Inferior parietal cortex (tissue), 1 donor: ENCODE results near the gene CDH20.
A peak's percentile ranks its signal among the peaks of the same experiment; 100 is the strongest.

ENCODE experiments used
- DNase-seq: peaks from one replicate; pipeline ENCODE4 v3.0.0-alpha.2; 2016; ENCODE audit errors: extremely low spot score

Gene CDH20

DNA sequence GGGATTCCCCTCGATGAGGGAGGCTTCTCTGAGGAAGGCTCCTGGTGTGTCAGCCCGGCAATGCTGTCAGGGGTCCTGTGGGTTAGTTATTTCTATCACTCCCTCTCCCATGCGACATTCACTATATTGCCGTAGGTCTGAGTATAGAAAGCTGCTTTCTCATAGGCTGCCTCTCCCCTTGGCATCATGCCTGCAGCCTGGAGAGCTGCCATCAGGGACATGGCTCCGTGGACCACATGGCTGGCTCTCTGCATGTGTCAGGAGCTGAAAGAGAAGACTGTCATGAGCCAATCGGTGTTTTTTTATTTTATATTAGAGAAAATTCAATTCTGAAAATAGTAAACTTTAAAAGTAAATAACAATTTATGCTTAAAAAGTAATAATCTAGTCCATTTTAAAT is 198.0 kb downstream of the CDH20 start:
- DNase-seq, result peak; percentile 78

DNA sequence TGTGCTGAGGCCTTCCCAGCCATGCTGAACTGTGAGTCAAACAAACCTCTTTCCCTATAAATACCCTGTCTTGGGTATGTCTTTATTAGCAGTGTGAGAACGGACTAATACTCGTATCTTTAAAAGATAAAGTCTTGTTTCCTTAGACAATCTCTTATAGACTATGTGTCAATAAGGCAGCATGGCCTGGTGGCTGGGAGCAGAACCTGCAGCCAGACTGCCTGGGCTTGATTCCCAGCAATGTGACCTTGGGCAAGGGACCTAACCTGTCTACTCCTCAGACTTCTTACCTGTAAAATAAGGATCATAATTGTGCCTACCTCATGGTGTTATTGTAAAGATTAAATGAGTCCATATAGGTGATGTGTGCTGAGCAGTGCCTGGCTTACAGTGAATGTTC is 198.7 kb downstream of the CDH20 start:
- DNase-seq, result no peak

DNA sequence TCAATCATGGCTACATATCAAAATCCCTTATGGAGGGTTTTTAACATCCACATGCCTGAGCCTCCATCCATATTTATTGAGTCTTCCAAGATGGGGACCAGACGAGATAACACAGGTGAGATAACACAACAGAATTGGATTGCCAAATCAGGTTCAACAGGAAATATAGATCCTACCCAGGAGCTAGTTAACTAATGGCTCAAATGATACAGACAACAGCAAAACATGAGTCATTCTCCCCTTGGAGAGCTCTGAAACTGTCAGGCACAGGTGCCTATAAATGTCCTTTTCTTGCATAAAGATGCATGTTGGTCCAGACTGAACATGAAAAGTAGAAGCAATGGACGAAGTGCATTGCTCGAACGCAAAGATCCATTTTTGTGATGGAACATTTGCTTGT is 202.2 kb downstream of the CDH20 start:
- no peak for DNase-seq

DNA sequence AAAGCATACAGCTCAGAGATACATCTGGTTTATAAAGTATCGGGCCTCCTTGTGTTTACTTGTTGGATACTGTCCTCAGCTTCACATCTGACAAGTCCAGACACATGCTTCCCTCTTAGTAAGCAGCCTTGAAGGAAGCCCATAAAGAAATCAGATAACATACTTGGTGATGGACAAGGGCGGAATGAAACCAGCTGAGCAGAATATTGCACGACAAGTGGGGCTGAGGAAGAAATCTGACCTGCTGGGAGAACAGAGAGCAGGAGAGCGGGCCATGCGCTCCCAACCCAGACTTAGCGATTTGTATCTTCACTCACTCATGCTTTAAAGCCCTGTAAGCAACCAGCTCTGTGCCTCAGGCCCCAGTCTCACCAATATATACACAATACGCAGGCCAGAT is 208.4 kb downstream of the CDH20 start:
- DNase-seq, result no peak

DNA sequence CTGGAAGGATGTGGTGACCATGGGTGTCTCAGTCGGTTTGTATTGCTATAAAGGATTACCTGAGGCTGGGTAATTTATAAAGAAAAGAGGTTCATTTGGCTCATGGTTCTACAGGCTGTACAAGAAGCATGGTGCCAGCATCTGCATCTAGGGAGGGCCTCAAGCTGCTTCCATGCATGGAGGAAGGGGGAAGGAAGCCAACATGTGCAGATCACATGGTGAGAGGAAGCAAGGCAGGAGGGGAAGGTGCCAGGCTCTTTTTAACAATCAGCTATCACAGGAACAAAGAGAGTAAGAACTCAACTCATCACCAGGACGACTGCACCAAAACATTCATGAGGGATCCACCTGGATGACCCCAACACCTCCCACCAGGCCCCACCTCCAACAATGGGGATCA is 209.4 kb downstream of the CDH20 start:
- no peak for DNase-seq

DNA sequence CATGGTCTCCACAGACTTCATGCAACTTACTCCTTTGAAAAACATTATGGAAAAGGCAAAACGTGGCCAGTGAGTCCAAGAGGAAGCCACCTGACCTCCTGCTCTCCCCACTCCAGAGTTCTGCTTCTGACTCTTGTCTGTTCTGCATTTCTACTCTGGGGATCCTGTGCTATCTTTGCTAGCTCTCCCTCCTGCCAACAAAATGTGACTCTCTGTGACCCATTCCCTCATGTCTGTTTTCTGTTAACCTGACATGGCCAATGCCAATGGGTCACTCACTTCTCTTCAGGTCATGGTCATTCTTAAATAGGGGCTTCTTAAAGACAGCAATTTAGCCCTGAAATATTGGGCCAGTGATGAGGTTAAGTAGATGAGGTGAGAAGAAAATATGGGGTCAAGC is 210.3 kb downstream of the CDH20 start:
- no peak for DNase-seq

DNA sequence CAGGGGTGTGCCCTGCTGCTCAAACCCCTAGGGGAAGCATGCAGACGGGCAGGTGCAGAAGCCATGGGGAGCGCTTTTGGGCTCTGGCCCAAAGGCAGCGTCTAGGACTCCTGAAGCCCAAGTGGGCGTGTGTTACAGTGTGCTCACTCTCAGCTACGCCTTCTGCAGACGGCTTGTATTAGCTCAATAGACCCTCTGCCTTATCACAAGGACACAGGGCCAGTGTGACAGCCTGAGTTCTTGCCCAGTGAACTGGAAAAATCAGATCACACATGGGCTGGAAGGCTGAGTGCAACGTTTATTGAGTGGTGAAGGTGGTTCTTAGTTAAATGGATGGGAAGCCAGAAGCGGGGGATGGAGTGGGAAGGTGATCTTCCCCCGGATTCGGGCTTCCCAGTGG is 210.9 kb downstream of the CDH20 start:
- no peak for DNase-seq

DNA sequence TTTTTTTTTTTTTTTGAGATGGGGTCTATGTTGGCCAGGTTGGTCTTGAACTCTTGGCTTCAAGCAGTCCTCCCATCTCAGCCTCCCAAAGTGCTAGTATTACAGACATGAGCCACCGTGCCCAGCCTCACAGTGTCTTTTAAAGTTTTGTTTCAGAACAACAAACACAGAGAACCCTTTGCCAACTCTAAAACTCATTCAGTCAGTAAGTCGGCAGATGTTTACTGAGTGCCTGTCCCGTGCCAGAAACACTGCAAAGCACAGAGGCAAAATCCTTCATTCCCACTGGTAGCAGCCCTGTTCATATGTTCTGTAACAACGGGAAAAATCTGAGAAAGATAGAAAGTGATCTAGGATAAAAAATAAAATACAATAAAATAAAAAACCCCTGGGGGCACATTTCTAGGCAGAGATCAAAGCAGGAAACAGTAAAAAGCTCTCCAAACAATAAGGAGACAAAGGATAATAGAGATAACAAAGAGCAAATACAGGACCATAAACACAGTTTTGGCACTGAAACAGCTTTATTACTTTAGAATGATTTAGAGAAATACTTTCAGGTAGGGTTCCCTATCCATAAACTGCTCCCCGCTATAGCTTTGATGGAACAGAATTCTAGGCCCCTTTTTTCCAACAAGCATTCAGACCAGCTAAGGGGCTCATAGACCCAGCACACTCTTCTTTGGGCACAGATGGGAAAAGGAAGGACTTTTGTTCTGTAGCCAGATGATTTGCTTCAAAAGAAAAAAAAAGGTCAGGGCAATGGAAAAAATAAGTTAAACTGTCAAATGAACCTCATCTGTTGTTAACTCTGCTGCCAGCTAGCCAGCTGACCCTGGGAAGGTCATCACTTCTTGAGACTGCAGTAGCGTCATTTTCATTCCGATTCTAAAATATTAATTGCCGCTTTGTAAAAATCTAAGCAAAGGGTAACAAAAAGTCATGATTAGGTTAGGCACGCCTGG is 212.3 kb downstream of the CDH20 start:
- no peak for DNase-seq

DNA sequence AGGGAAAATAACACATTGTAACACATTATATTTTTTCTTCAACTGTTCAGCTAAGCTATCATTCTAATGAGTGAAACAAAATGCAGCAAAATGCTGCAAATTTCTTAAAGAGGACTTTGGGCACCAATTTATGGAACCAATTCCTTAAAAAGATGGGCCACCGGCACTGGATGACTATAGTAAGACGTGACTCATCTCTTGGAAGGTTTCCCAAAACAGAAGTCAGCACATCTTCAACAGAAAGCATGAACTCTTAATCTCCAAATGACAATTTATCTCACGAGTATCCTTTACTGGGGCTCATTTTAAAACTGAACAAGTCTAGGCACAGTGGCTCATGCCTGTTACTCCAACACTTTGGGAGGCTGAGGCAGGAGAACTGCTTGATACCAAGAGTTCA is 213.4 kb downstream of the CDH20 start:
- DNase-seq, result peak; percentile 43

DNA sequence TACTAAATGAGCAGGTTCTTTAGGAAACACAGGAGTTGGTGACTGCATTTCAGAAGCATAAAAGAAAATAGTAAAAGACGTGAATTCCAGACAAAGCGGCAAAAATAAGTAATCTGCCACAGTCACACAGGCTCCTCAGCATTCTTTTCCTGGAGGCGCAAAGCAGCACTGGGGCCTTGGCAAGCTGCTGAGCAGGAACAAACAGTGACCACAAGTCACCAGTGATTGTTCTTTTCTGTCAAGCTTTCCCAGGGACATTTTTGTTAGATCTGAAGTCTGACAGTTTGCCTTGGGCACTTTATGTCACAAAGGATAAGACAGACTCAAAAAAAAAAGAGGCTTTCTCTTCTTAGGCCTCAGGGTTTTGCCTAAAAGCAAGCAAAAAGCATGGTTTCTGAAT is 216.2 kb downstream of the CDH20 start:
- no peak for DNase-seq

DNA sequence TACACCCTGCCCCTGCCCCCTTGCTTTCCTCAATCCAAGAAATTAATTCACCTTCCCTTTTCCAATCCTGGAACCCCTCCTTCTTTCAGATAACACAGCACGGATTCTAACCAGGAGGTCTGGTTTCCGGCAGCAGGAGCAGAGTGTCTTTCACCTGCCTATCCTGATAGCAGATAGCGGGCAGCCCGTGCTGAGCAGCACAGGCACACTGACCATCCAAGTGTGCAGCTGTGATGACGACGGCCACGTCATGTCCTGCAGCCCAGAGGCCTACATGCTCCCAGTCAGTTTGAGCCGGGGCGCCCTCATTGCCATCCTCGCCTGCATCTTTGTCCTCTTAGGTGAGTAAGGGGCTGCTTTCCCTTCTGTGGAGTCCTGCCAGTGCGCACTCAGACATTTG is 216.7 kb downstream of the CDH20 start:
- no peak for DNase-seq

DNA sequence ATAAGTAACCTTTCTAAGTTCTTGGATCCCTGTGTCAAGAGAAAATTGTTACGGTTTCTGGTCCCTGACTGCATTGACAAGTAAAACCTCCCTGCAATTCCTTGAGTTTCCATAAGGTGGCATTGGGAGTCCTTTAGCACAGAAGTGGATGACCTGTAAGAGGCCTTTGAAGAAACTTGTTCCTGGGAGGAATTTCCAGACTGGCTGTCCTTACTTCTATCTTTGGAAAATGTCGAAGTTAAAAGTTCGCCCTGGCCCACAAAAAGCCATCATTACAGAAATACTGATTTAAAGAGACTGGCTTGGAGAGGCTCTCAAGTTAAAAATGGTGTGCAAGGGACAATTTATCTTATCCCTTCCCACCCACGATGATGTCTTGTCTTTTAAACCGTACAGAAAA is 218.4 kb downstream of the CDH20 start:
- peak; percentile 75 for DNase-seq

DNA sequence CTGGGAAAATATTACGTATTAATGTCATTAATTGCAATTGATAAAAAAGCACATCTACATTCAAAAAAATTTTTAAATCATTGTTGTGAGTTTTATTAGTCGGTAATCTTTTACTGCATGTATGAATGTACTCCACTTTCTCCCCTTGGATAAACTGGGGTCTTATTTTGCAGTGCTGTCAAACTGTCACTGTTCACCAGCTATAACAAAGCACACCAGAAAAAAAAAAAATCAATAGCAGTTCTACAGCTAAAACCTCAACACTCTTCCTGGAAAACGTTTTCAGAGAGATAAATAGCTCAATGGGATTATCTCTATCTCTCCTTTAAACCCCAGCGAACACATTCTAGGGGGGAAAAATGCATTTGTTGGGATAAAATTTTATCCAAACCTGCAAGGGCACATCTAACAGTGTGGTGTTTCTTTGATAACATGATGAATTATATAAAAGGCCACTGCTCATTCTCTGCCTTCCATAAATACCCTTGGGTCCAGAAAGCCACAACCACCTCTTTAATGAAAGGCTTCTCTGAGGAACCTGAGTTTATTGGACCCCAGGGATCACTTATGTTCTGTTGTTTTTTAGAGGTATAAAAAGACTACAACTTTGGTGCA is 219.9 kb downstream of the CDH20 start:
- DNase-seq, result no peak

DNA sequence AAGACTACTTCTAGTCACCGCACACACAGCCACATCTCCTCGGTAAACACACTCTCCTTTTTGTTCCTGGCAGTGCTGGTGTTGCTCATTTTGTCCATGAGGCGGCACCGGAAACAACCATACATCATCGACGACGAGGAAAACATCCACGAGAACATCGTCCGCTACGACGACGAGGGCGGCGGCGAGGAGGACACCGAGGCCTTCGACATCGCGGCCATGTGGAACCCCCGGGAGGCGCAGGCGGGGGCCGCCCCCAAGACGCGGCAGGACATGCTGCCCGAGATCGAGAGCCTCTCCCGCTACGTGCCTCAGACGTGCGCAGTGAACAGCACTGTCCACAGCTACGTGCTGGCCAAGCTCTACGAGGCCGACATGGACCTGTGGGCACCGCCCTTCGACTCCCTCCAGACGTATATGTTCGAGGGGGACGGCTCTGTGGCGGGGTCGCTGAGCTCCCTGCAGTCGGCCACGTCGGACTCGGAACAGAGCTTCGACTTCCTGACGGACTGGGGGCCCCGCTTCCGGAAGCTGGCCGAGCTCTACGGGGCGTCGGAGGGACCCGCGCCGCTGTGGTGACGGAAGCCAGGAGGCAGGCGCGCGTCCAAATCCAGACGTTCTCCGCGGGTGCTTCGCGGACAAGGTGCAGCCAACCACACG is 221.0 kb downstream of the CDH20 start:
- DNase-seq, result no peak

DNA sequence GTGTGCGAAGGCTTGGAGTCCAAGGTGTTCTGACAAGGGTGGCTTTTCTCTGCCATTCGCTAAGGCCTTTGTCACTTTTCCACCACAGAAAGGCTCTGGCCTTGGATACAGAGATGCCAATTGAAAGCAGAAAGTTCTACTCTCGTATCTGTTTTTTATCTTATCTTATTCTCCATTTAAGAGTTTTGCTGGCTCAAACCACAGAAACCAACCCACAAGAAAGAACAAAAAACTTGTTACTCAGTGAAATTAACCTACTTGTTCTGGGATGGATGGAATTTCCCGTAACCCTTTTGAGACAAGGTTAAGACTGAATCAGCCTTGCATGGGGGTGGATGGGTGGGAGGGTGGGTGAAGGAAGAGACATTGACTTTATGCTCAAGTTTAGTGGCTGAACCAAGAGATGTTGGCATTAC is 221.7 kb downstream of the CDH20 start:
- no peak for DNase-seq

DNA sequence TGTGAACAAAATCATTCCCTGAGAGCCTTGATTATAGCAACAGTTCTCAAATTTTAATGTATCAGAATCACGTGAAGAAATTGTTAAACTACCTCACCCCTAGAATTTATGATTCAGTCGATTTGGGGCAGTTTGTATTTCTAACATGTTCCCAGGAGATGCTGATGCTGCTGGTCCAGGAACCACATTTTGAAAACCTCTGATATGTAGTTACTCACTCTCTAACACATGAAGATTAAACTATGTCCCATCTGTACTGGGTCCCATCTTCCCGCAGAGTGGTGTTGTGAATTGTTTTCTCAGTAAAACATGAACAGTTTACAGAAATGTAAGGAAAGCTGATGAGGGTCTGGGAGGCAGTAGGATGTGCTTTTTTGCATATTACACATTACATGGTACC is 223.1 kb downstream of the CDH20 start:
- DNase-seq, result no peak

DNA sequence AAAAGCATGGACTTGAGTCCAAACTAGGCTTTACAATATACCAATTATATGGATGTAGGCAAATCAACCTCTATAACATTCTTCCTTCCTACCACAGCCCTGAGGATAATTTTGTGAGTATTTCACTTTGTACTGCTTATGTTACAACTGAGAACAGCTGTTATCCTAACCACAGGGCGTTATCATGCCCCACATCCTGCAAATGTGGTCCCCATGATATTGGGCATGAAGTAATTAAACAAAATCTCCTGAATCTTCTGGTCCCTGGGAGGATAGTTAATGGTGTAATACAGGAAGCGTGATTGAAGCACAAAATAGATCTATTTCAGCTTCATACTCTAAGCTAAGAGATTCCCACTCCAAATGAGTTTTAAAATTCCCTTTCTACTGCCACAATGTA is 223.6 kb downstream of the CDH20 start:
- no peak for DNase-seq

DNA sequence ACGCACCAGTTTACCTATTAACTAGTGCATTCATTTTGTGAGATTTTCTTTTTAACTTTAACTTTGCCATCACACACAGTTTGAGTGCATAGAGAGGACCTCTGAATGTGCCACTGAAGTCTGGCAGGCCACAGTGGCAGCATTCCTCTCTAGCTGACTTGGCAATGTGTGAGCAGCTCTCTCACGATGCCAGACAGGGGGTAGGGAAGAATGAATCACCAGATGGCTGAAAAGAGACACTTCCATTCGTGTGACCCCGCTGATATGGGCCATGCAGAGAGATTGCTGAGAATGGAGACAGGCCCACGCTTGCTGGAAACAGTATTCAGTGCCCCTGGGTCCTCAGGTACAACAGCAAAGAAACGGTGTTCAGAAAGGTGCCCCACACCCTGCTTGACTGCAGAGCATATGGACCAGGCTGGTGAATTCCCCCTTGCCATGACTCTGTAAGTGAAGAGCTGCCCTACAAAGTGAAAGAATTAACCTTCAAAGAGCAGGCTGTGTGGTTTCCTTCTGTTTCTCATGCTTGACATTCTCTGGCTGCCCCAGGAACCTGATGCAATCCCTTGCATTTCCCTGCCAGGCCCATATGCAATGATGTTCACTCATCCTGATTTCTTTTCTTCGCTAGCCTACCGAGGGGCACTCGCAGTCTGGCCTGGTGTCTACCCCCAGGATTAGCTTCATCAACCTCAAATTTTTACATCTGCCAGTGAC is 236.1 kb downstream of the CDH20 start:
- DNase-seq, result no peak

DNA sequence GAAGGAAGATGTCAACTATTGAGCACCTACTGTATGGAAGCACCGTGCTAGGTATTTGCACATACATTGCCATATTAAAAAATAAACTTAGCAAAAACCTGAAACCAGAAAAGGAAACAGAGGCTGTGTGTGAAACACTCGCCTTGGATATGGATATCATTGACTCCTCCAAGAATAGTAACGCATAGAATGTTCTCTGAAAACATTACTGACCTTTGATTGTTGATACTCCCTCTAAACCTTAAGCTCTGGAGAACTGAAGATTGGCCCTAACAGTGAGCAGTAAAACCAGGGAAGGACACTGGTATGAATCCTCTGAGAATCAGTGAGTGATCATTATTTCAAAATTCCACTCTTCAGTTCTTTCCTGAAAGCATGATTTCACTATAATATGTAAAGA is 236.8 kb downstream of the CDH20 start:
- DNase-seq, result no peak

DNA sequence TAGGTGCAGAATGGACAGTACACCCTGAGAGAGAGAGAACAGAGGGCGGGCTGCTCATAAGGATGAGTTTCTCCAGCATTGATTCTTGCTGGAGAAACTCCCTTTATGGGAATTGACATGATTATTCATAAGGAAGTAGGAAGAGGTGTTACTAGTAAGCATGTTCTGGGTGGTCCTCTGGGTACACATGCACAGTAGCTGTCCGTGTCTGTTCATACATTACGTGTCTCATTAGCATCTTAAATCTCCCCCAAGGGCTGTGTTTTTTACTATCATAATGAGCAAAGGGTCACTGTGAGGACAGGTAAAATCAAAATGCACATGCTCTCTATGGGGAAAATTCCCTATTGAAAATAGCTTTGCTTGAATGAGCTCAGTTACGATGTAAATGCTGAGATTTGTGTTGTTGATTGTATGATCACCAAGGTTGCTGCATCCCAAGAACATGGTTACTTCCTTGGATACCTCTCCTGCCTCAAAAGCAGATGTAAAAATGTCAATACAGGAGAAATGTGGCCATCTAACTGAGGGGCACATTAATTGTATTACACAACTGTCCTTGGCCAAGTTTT is 238.9 kb downstream of the CDH20 start:
- DNase-seq, result no peak

DNA sequence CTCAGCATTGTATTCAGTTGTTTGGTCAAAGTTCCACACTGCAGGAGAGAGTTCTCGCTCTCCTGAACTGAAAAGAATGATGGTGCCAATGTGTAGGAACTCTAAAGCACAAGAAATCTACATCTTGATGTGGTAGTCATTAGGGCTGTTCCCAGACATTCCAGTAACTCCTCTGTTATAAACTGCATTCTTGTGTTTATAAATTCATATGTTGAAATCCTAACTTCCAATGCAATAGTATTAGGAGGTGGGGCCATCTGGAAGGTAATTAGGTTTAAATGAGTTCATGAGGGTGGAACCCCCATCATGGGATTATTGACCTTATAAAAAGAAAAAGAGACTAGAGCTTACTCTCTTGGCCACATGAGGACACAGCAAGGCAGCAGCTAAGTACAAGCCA is 239.6 kb downstream of the CDH20 start:
- no peak for DNase-seq

DNA sequence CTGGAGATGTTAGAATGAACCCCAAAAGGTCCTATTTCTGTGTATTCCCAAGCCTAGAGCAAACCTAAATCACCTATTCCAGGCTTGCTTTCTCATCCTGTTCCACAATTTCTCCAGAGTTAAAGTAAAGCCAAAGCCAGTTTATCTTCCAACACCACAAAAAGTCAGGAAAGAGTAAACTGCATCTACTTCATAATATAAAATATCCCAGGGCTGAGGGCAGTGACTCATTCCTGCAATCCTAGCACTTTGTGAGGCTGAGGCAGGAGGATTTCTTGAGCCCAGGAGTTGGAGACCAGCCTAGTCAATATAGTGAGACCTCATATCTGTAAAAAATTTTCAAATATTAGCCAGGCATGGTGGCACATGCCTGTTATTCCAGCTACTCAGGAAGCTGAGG is 241.4 kb downstream of the CDH20 start:
- DNase-seq, result no peak
